PC-9 (cell line): ENCODE results near the gene SRPK2.

Experiments used
- EZH2 ChIP-seq: fragments of 200-600 bp; sonication (generic); IDR thresholded peaks from 2 replicates; pipeline ENCODE4 v1.8.0; 2017; ENCODE audit warnings: antibody characterized with exemption, low read depth
- TF ChIP-seq, protein P1 (sequence below): fragments of 200-600 bp; sonication (generic); conservative IDR thresholded peaks from 2 replicates; pipeline ENCODE4 v1.6.1; 2017; ENCODE audit warnings: mixed run types, antibody characterized with exemption, mild to moderate bottlenecking, moderate library complexity

- TF ChIP-seq, protein P1, sequence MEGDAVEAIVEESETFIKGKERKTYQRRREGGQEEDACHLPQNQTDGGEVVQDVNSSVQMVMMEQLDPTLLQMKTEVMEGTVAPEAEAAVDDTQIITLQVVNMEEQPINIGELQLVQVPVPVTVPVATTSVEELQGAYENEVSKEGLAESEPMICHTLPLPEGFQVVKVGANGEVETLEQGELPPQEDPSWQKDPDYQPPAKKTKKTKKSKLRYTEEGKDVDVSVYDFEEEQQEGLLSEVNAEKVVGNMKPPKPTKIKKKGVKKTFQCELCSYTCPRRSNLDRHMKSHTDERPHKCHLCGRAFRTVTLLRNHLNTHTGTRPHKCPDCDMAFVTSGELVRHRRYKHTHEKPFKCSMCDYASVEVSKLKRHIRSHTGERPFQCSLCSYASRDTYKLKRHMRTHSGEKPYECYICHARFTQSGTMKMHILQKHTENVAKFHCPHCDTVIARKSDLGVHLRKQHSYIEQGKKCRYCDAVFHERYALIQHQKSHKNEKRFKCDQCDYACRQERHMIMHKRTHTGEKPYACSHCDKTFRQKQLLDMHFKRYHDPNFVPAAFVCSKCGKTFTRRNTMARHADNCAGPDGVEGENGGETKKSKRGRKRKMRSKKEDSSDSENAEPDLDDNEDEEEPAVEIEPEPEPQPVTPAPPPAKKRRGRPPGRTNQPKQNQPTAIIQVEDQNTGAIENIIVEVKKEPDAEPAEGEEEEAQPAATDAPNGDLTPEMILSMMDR, result no peak
- no peak for TF ChIP-seq EZH2
These were observed 58.2 kb downstream of the SRPK2 start for GRCh38 chr7:105330526-105330925.
